Measurements from ENCODE around the gene TSPYL6. TPM values are rescaled to one million over a fixed set of nuclear protein-coding genes. Genes with fewer than 3 reads are reported as not detected.

The TSPYL6 gene
- total and polyA plus RNA-seq, 2 of the 4 experiments (the other 2 are of a cell fraction) = not detected

GRCh38 chr2:54212456-54212855 lies 43.6 kb downstream of the TSPYL6 start:
- no peaks in the 10 kb centered on the region for H3K36me3 ChIP-seq (ENCODE audit: control insufficient read depth, insufficient read depth, low read length)
- ChIA-PET POLR2A (ENCODE audit: unreplicated experiment) (no interaction called here), CTCF (interaction anchor here (1.7 kb wide), 1 partner anchor 105 kb away, joined by 4 read pairs; no protein-coding TSS in a partner anchor)
- no peak overlapping the region for H2BK15ac ChIP-seq (ENCODE audit: low read depth, low read length)
- peaks cover 3% of the 10 kb centered on the region; the same call in 1 of the 2 replicates for H3K9me3 ChIP-seq (ENCODE audit: control insufficient read depth, insufficient read depth, low read length)
- BruUV-seq (replicated peaks) = no TSS peak
- peak; percentile 96 for DNase-seq
- no peaks in the 10 kb centered on the region for H3K27me3 ChIP-seq (ENCODE audit: control insufficient read depth, insufficient read depth, low read length)
- no peak overlapping the region for H2AK9ac ChIP-seq (replicated peaks; ENCODE audit: low read depth, low read length, poor library complexity)
- no peak overlapping the region for H3K14ac ChIP-seq (replicated peaks; ENCODE audit: low read depth, low read length)
- no peaks in the 10 kb centered on the region for H3K79me1 ChIP-seq (ENCODE audit: low read depth in 1 of 2, low read length in 2 of 2)
- dilution Hi-C loops (cut with HindIII; ENCODE audit: low sequenced_read_pairs, unreplicated experiment) (no loop called here), in situ Hi-C loops (cut with MboI; ENCODE audit: low sequenced_read_pairs) (no loop called here), intact Hi-C loops (cut with micrococcal nuclease) (loop anchor here (1.0 kb wide), 1 partner anchor 118 kb away; a partner anchor contains a TSS)
- peak overlapping the region; percentile 10; the same call in 1 of the 2 replicates for H2BK120ac ChIP-seq (ENCODE audit: low read depth, low read length)
- H3K4me3 ChIP-seq (ENCODE audit: insufficient read depth, low read depth, low read length) = no peak overlapping the region
- H2AFZ ChIP-seq (replicated peaks; ENCODE audit: low read length, poor library complexity) = no peak overlapping the region
- H3K4ac ChIP-seq (ENCODE audit: low read depth, low read length) = no peak overlapping the region
- peak; percentile 93 for ATAC-seq (ENCODE audit: low read depth)
- H4K91ac ChIP-seq (ENCODE audit: insufficient read depth, low read depth, low read length) = no peak overlapping the region
- no peak overlapping the region for H3K23ac ChIP-seq (ENCODE audit: low read depth, low read length)
- H3K27ac ChIP-seq (ENCODE audit: insufficient read depth, low read length) = no peak overlapping the region
- no peak overlapping the region for H4K5ac ChIP-seq (ENCODE audit: low read depth, low read length)
- H3K18ac ChIP-seq (ENCODE audit: low read depth, low read length) = no peak overlapping the region
- TF ChIP-seq FOS (IDR thresholded peaks at IDR 0.05; ENCODE audit: low read depth, low read length) (peak; percentile 62; the same call in 1 of the 2 replicates), RFX5 (IDR thresholded peaks at IDR 0.05; ENCODE audit: low read depth, low read length) (no peak), ELK1 (IDR thresholded peaks at IDR 0.05; ENCODE audit: borderline replicate concordance, low read depth, low read length) (no peak), CEBPB (IDR thresholded peaks at IDR 0.05; ENCODE audit: low read depth, low read length) (peak; percentile 97), BHLHE40 (IDR thresholded peaks at IDR 0.05; ENCODE audit: low read depth, low read length) (peak; percentile 73), CTCF (conservative IDR thresholded peaks at IDR 0.05; ENCODE audit: low read depth, low read length) (no peak), MAFK (IDR thresholded peaks at IDR 0.05; ENCODE audit: low read depth, low read length) (peak; percentile 77), SMC3 (IDR thresholded peaks at IDR 0.05; ENCODE audit: low read depth, low read length) (no peak), RCOR1 (IDR thresholded peaks at IDR 0.05; ENCODE audit: insufficient replicate concordance, low read length) (peak; percentile 50), POLR2A (IDR thresholded peaks at IDR 0.05; ENCODE audit: low read depth, low read length) (no peak), MAZ (IDR thresholded peaks at IDR 0.05; ENCODE audit: borderline replicate concordance, low read depth, low read length) (no peak), MXI1 (IDR thresholded peaks at IDR 0.05; ENCODE audit: borderline replicate concordance, low read depth, low read length) (0 out of 2 replicates have a peak, but pooled peaks have one; percentile 30), NFE2L2 (IDR thresholded peaks at IDR 0.05; ENCODE audit: low read depth, low read length) (no peak; the same call in 1 of the 2 replicates), USF2 (IDR thresholded peaks at IDR 0.05; ENCODE audit: low read depth, low read length) (peak; percentile 35; the same call in 1 of the 2 replicates)
- H3K9ac ChIP-seq (ENCODE audit: low read depth, low read length) = no peak overlapping the region
- peak overlapping the region; percentile 25; the same call in 1 of the 2 replicates for H3K4me2 ChIP-seq (ENCODE audit: low read depth, low read length)
- no CpG with 5 or more reads among the region's 1 CpG for WGBS, 2 experiments (ENCODE audit: extremely low coverage in 2 of 2, insufficient read length in 1 of 2)
- peaks cover 6% of the 10 kb centered on the region; the same call in 1 of the 2 replicates for H3K4me1 ChIP-seq (ENCODE audit: control insufficient read depth, insufficient read depth, low read length)
- no peak overlapping the region for H2BK20ac ChIP-seq (ENCODE audit: low read depth, low read length)
- no peak overlapping the region for H2BK5ac ChIP-seq (ENCODE audit: low read depth, low read length, poor library complexity, severe bottlenecking)
- no peaks in the 10 kb centered on the region for H3K9me1 ChIP-seq (ENCODE audit: insufficient read depth, low read length)
- H4K20me1 ChIP-seq (ENCODE audit: insufficient read depth, low read length) = no peaks in the 10 kb centered on the region
- no peak overlapping the region for H3K56ac ChIP-seq (ENCODE audit: extremely low read depth, insufficient read depth, low read length)
- H4K8ac ChIP-seq (ENCODE audit: low read depth in 2 of 2, low read length in 2 of 2) = no peak overlapping the region
- H2AK5ac ChIP-seq (ENCODE audit: low read depth, low read length) = no peak overlapping the region

Measured in IMR-90 (cell line).